GM12878 (cell line): ENCODE results near the gene CTNNA2. TPM values are rescaled to one million over a fixed set of nuclear protein-coding genes. Genes with fewer than 3 reads are reported as not detected.
A peak's percentile ranks its signal among the peaks of the same experiment; 100 is the strongest.

ENCODE experiments used
- CHD4 ChIP-seq: fragments of 200-600 bp; sonication (generic); IDR thresholded peaks from 2 replicates; pipeline ENCODE4 v1.6.1; 2016; ENCODE audit warnings: mild to moderate bottlenecking
- FOS ChIP-seq: IDR thresholded peaks from 3 replicates; pipeline ENCODE4 v1.6.1; 2011; ENCODE audit warnings: borderline replicate concordance; ENCODE audit not compliant: insufficient read length; ENCODE audit errors: extremely low read depth
- IKZF1 ChIP-seq: fragments of 450-650 bp; conservative IDR thresholded peaks from 2 replicates; pipeline ENCODE4 v1.6.1; 2017; ENCODE audit warnings: antibody characterized with exemption, mild to moderate bottlenecking
- IKZF2 ChIP-seq, 2 experiments: fragments of 450-650 bp; IDR thresholded peaks; 2 replicates each; pipeline ENCODE4 v1.6.1; 2017; ENCODE audit warnings: mild to moderate bottlenecking in 2 of 2, moderate library complexity in 2 of 2
- KLF5 ChIP-seq: fragments of 450-650 bp; IDR thresholded peaks from 2 replicates; pipeline ENCODE4 v1.6.1; 2014; ENCODE audit warnings: mild to moderate bottlenecking; ENCODE audit not compliant: partially characterized antibody
- MEF2A ChIP-seq: IDR thresholded peaks from 2 replicates; pipeline ENCODE4 v1.6.1; 2011; ENCODE audit warnings: low read depth, mild to moderate bottlenecking, low read length, moderate library complexity; ENCODE audit not compliant: insufficient read depth
- MTA2 ChIP-seq: fragments of 450-650 bp; IDR thresholded peaks from 2 replicates; pipeline ENCODE4 v1.6.1; 2016; ENCODE audit warnings: low read depth, mild to moderate bottlenecking, moderate library complexity
- NFYB ChIP-seq: IDR thresholded peaks from 2 replicates; pipeline ENCODE4 v1.6.1; 2011; ENCODE audit warnings: low read depth, mild to moderate bottlenecking, low read length, improper control_type of control experiment, moderate library complexity; ENCODE audit not compliant: insufficient read depth
- NKRF ChIP-seq: fragments of 450-650 bp; conservative IDR thresholded peaks from 2 replicates; pipeline ENCODE4 v1.6.1; 2017; ENCODE audit warnings: mild to moderate bottlenecking, moderate library complexity
- PBX3 ChIP-seq: IDR thresholded peaks from 2 replicates; pipeline ENCODE4 v1.6.1; 2011; ENCODE audit warnings: mild to moderate bottlenecking, low read depth, low read length, moderate library complexity; ENCODE audit not compliant: insufficient replicate concordance
- PKNOX1 ChIP-seq: fragments of 450-650 bp; IDR thresholded peaks from 2 replicates; pipeline ENCODE4 v1.6.1; 2016; ENCODE audit warnings: mild to moderate bottlenecking
- REST ChIP-seq: IDR thresholded peaks from 2 replicates; pipeline ENCODE4 v1.6.1; 2012; ENCODE audit warnings: mild to moderate bottlenecking, low read depth, low read length
- SIN3A ChIP-seq: IDR thresholded peaks from 2 replicates; pipeline ENCODE4 v1.6.1; 2012; ENCODE audit warnings: low read depth, low read length, improper control_type of control experiment
- SPI1 ChIP-seq: IDR thresholded peaks from 2 replicates; pipeline ENCODE4 v1.6.1; 2011; ENCODE audit warnings: low read depth, mild to moderate bottlenecking, low read length, moderate library complexity, borderline replicate concordance; ENCODE audit not compliant: insufficient read depth
- SREBF1 ChIP-seq: IDR thresholded peaks from 2 replicates; pipeline ENCODE4 v1.6.1; 2012; ENCODE audit warnings: mild to moderate bottlenecking, low read length
- STAT1 ChIP-seq: fragments of 450-650 bp; conservative IDR thresholded peaks from 2 replicates; pipeline ENCODE4 v1.6.1; 2014; ENCODE audit warnings: antibody characterized with exemption, mild to moderate bottlenecking
- WRNIP1 ChIP-seq: IDR thresholded peaks from 2 replicates; pipeline ENCODE4 v1.6.1; 2011; ENCODE audit warnings: low read depth, low read length, improper control_type of control experiment, borderline replicate concordance
- ZBTB33 ChIP-seq: fragments of 450-650 bp; IDR thresholded peaks from 2 replicates; pipeline ENCODE4 v1.6.1; 2017; ENCODE audit warnings: mild to moderate bottlenecking
- polyA plus RNA-seq, 11 experiments: library from polyadenylated mRNA; depleted of rRNA in 4 of 11; unstranded in 6 of 11; stranded (reverse) in 5 of 11; fragments of >200 nt; fragmentation: Nextera tagmentation in 4 of 11; fragmentation: Illumina TruSeq in 1 of 11; extraction: Ambion mirVana in 4 of 11; extraction: Trizol in 1 of 11; gene quantifications; 1 replicate in 1 of 11; 2 replicates in 10 of 11; pipeline versions ENCODE4 v1.2.1 to v1.2.3, GENCODE V29; 2011 to 2016; ENCODE audit warnings: inconsistent platforms in 2 of 11, missing spikeins in 2 of 11, low read depth in 1 of 11
- total RNA-seq, 4 experiments: library from RNA; depleted of rRNA in 3 of 4; stranded (reverse); fragments of >200 nt in 3 of 4; fragmentation: Illumina TruSeq in 1 of 4; extraction: Trizol in 1 of 4; gene quantifications; 2 replicates each; pipeline versions ENCODE4 v1.2.1 to v1.2.3, GENCODE V29; 2013 to 2021
- TF ChIP-seq, protein P1 (sequence below): fragments of 450-650 bp; IDR thresholded peaks from 2 replicates; pipeline ENCODE4 v1.6.1; 2017; ENCODE audit warnings: mild to moderate bottlenecking, low read depth, inconsistent platforms; ENCODE audit not compliant: poor library complexity, severe bottlenecking

Gene CTNNA2
- total and polyA plus RNA-seq, 10 of the 15 experiments (the other 5 are each of a cell fraction or from before 2014, with no cell fraction given), result 2.4 to 36.2 (median 6.6) TPM

- no peak for TF ChIP-seq REST
- no peak for TF ChIP-seq SIN3A
- TF ChIP-seq KLF5, result no peak
- TF ChIP-seq FOS, result no peak
- TF ChIP-seq IKZF2 (IDR thresholded peaks at IDR 0.05), result peak in 1 of 2 experiments; percentile 70
- no peak for TF ChIP-seq WRNIP1
- TF ChIP-seq IKZF1, result peak; percentile 76
- no peak for TF ChIP-seq MEF2A
- no peak for TF ChIP-seq NKRF
- no peak for TF ChIP-seq CHD4
- no peak for TF ChIP-seq STAT1
- no peak for TF ChIP-seq PBX3
- TF ChIP-seq SPI1, result no peak
- no peak for TF ChIP-seq PKNOX1
- TF ChIP-seq, protein P1, sequence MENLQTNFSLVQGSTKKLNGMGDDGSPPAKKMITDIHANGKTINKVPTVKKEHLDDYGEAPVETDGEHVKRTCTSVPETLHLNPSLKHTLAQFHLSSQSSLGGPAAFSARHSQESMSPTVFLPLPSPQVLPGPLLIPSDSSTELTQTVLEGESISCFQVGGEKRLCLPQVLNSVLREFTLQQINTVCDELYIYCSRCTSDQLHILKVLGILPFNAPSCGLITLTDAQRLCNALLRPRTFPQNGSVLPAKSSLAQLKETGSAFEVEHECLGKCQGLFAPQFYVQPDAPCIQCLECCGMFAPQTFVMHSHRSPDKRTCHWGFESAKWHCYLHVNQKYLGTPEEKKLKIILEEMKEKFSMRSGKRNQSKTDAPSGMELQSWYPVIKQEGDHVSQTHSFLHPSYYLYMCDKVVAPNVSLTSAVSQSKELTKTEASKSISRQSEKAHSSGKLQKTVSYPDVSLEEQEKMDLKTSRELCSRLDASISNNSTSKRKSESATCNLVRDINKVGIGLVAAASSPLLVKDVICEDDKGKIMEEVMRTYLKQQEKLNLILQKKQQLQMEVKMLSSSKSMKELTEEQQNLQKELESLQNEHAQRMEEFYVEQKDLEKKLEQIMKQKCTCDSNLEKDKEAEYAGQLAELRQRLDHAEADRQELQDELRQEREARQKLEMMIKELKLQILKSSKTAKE, result no peak
- TF ChIP-seq SREBF1, result no peak
- TF ChIP-seq MTA2, result peak; percentile 70
- TF ChIP-seq NFYB, result no peak
- no peak for TF ChIP-seq ZBTB33
Observed at GRCh38 chr2:80525152-80525551, 1012.3 kb downstream of the CTNNA2 start (continued).
